OCI-LY1 (cell line): Measurements from ENCODE around the gene AK3.

Source experiments
- CTCF ChIP-seq: fragments of 200-600 bp; sonication (generic), shearing (Covaris generic); IDR thresholded peaks from 2 replicates; pipeline ENCODE4 v1.5.1; 2017; ENCODE audit warnings: mild to moderate bottlenecking, antibody characterized with exemption, low read length, moderate library complexity, mixed read lengths
- EZH2 ChIP-seq: fragments of 200-600 bp; sonication (generic), shearing (Covaris generic); IDR thresholded peaks from 2 replicates; pipeline ENCODE4 v1.8.0; 2017; ENCODE audit warnings: borderline replicate concordance, mixed run types, mild to moderate bottlenecking, antibody characterized with exemption, low read length, moderate library complexity, mixed read lengths

GRCh38 chr9:4661165-4661564 is 79.8 kb downstream of the AK3 start:
- TF ChIP-seq CTCF (no peak), EZH2 (no peak)
